ENCODE data around the gene CARHSP1. TPM values are rescaled to one million over a fixed set of nuclear protein-coding genes. Genes with fewer than 3 reads are reported as not detected.

The CARHSP1 gene
- total and polyA plus RNA-seq, 2 donors = 86.7 to 100 TPM

DNA sequence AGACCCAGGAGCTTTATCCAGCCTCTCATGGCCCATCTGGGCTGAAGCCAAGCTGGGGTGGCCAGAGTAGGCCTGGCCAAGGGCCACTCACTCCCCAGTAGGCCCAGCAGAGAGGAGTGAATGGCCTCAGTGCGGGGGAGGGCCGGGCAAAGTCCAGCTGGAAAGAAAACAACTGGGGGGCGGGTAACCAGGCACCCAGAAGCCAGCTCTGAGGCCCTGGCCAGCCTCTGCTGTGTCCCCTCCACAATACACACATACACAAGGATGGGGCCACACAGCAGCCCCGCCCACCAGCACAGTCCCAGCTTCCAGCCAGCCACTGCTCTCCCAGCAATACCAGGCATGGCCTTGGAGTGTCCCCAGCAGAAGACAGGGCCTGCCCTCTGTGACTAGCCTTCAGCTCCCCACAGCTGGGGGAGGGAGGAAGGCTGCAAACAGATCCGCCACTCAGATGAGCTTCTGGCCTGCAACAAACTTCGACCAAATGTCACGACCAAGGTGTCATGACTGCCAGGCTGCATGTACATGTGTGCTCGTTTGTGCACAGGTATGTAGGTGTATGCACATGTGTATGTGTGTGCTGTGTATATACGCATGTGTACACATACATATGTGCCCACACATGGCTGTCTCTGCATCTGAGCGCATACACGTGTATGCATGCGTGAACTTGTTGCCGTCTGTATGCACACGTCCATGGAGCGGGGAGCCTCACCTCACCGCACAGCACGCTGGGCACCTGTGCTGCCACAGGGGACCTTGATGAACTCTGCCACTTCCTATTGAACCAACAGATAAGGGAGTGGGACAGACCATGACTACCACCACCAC, 5.0 kb downstream of the CARHSP1 start:
- Histone ChIP-seq H3K27me3 (ENCODE audit: control insufficient read depth in 2 of 2, insufficient read depth in 1 of 2, low read length in 1 of 2) (no peaks in the 10 kb centered on the region), H3K4me1 (ENCODE audit: control insufficient read depth in 2 of 2, insufficient read depth in 2 of 2, low read length in 2 of 2) (peaks cover 9 to 27% of the 10 kb centered on the region in 2 donors), H3K9me3 (ENCODE audit: control insufficient read depth in 2 of 2, insufficient read depth in 1 of 2, low read length in 1 of 2) (no peaks in the 10 kb centered on the region), H3K36me3 (ENCODE audit: control insufficient read depth in 2 of 2, insufficient read depth in 2 of 2, low read length in 1 of 2) (peaks cover 15 to 33% of the 10 kb centered on the region in 2 donors), H3K4me3 (ENCODE audit: low read length in 2 of 2) (no peak overlapping the region), H3K27ac (ENCODE audit: low read depth in 1 of 2, low read length in 1 of 2) (peak overlapping the region in 1 of 2 donors; percentile 46)
- 95% methylated on average over 17 of the region's 17 CpGs for WGBS
- no peak for DNase-seq (ENCODE audit: low read depth in 6 of 9, low spot score in 9 of 9)

- no peak for DNase-seq (ENCODE audit: low read depth in 6 of 9, low spot score in 9 of 9)
- Histone ChIP-seq H3K27ac (ENCODE audit: low read depth in 1 of 2, low read length in 1 of 2) (no peak overlapping the region), H3K36me3 (ENCODE audit: control insufficient read depth in 2 of 2, insufficient read depth in 2 of 2, low read length in 1 of 2) (peaks cover 23 to 43% of the 10 kb centered on the region in 2 donors), H3K4me1 (ENCODE audit: control insufficient read depth in 2 of 2, insufficient read depth in 2 of 2, low read length in 2 of 2) (peaks cover 9 to 27% of the 10 kb centered on the region in 2 donors), H3K27me3 (ENCODE audit: control insufficient read depth in 2 of 2, insufficient read depth in 1 of 2, low read length in 1 of 2) (no peaks in the 10 kb centered on the region), H3K4me3 (ENCODE audit: low read length in 2 of 2) (no peak overlapping the region), H3K9me3 (ENCODE audit: control insufficient read depth in 2 of 2, insufficient read depth in 1 of 2, low read length in 1 of 2) (no peaks in the 10 kb centered on the region)
- WGBS = 93% methylated on average over 14 of the region's 14 CpGs
Observed at GRCh38 chr16:8862309-8863130, 6.3 kb downstream of the CARHSP1 start.

GRCh38 chr16:8861563-8862308, 7.1 kb downstream of the CARHSP1 start:
- no peak for DNase-seq (ENCODE audit: low read depth in 6 of 9, low spot score in 9 of 9)
- 93% methylated on average over 14 of the region's 14 CpGs for WGBS
- Histone ChIP-seq H3K36me3 (ENCODE audit: control insufficient read depth in 2 of 2, insufficient read depth in 2 of 2, low read length in 1 of 2) (peaks cover 26 to 46% of the 10 kb centered on the region in 2 donors), H3K27me3 (ENCODE audit: control insufficient read depth in 2 of 2, insufficient read depth in 1 of 2, low read length in 1 of 2) (no peaks in the 10 kb centered on the region), H3K9me3 (ENCODE audit: control insufficient read depth in 2 of 2, insufficient read depth in 1 of 2, low read length in 1 of 2) (no peaks in the 10 kb centered on the region), H3K4me3 (ENCODE audit: low read length in 2 of 2) (no peak overlapping the region), H3K27ac (ENCODE audit: low read depth in 1 of 2, low read length in 1 of 2) (peak overlapping the region; percentile 3 to 66), H3K4me1 (ENCODE audit: control insufficient read depth in 2 of 2, insufficient read depth in 2 of 2, low read length in 2 of 2) (peaks cover 8 to 20% of the 10 kb centered on the region in 2 donors)

- Histone ChIP-seq H3K9me3 (ENCODE audit: control insufficient read depth in 2 of 2, insufficient read depth in 1 of 2, low read length in 1 of 2) (no peaks in the 10 kb centered on the region), H3K27ac (ENCODE audit: low read depth in 1 of 2, low read length in 1 of 2) (peak overlapping the region in 1 of 2 donors; percentile 31), H3K27me3 (ENCODE audit: control insufficient read depth in 2 of 2, insufficient read depth in 1 of 2, low read length in 1 of 2) (no peaks in the 10 kb centered on the region), H3K4me1 (ENCODE audit: control insufficient read depth in 2 of 2, insufficient read depth in 2 of 2, low read length in 2 of 2) (peaks cover 4 to 5% of the 10 kb centered on the region in 2 donors), H3K4me3 (ENCODE audit: low read length in 2 of 2) (no peak overlapping the region), H3K36me3 (ENCODE audit: control insufficient read depth in 2 of 2, insufficient read depth in 2 of 2, low read length in 1 of 2) (peaks cover 41 to 61% of the 10 kb centered on the region in 2 donors)
- WGBS = 90% methylated on average over 25 of the region's 25 CpGs
- no peak for DNase-seq (ENCODE audit: low read depth in 6 of 9, low spot score in 9 of 9)
Observed at GRCh38 chr16:8859913-8860881, 8.6 kb downstream of the CARHSP1 start.

DNA sequence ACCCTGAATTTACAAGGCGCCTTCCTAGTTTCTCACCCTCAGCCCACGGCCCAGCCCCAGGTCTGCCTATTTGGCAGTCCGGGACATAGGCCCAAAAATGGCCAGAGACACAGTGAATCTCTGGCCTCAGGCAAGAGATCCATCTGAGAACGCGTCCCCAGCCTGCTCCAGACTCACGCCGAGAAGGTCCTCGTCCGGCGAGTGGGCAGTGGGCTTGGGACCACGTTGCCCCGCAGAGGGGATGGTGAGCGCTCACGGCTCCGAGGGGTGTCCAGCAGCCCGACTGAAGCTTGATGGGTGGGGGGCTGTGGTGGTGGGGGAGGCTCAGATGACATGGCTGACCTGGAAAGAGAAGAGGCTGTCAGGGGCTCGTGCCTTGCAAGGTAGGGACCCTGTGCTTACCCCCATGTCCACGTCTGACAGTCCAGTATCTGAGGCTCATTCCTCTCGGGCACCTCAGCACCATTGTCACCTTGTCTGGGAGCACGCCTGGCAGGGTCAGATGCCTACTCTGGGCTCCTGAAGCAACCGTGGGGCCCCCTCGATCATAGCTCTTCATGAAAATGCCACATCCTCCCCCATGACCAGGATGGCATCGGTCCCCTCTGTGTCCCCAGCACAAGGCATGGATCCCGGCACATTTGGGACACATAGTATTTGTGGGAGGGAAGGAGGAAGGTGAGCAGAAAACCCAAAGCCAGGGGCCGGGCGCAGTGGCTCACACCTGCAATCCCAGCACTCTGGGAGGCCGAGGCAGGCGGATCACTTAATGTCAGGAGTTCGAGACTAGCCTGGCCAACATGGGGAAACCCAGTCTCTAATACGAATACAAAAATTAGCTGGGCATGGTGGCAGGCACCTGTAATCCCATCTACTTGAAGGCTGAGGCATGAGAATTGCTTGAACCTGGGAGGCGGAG, 9.6 kb downstream of the CARHSP1 start:
- Histone ChIP-seq H3K36me3 (ENCODE audit: control insufficient read depth in 2 of 2, insufficient read depth in 2 of 2, low read length in 1 of 2) (peaks cover 50 to 66% of the 10 kb centered on the region in 2 donors), H3K4me1 (ENCODE audit: control insufficient read depth in 2 of 2, insufficient read depth in 2 of 2, low read length in 2 of 2) (no peaks in the 10 kb centered on the region), H3K4me3 (ENCODE audit: low read length in 2 of 2) (no peak overlapping the region), H3K27ac (ENCODE audit: low read depth in 1 of 2, low read length in 1 of 2) (no peak overlapping the region), H3K9me3 (ENCODE audit: control insufficient read depth in 2 of 2, insufficient read depth in 1 of 2, low read length in 1 of 2) (no peaks in the 10 kb centered on the region), H3K27me3 (ENCODE audit: control insufficient read depth in 2 of 2, insufficient read depth in 1 of 2, low read length in 1 of 2) (no peaks in the 10 kb centered on the region)
- 96% methylated on average over 31 of the region's 31 CpGs for WGBS
- DNase-seq (ENCODE audit: low read depth in 6 of 9, low spot score in 9 of 9) = no peak

DNA sequence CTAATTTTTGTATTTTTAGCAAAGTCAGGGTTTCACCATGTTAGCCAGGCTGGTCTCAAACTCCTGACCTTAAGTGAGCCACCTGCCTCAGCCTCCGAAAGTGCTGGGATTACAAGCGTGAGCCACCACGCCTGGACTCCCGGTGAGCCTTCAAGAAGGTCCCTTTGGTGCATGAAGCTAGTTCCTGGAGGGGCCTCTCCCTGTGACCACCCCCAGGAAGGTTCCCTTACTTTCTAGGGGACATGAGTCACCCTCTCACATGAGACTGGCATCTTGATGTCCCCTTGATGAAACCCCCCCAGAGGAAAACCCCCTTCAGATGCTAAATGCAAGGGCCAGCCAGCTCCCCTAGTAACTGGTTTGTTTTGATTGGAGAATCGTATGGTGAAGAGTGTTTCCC, 12.8 kb downstream of the CARHSP1 start:
- peaks cover 55 to 76% of the 10 kb centered on the region in 2 donors for H3K36me3 ChIP-seq (ENCODE audit: control insufficient read depth in 2 of 2, insufficient read depth in 2 of 2, low read length in 1 of 2)
- no peak for DNase-seq (ENCODE audit: low read depth in 6 of 9, low spot score in 9 of 9)
- no peaks in the 10 kb centered on the region for H3K9me3 ChIP-seq (ENCODE audit: control insufficient read depth in 2 of 2, insufficient read depth in 1 of 2, low read length in 1 of 2)
- no peaks in the 10 kb centered on the region for H3K4me1 ChIP-seq (ENCODE audit: control insufficient read depth in 2 of 2, insufficient read depth in 2 of 2, low read length in 2 of 2)
- no peaks in the 10 kb centered on the region for H3K27me3 ChIP-seq (ENCODE audit: control insufficient read depth in 2 of 2, insufficient read depth in 1 of 2, low read length in 1 of 2)
- no peak overlapping the region for H3K27ac ChIP-seq (ENCODE audit: low read depth in 1 of 2, low read length in 1 of 2)
- WGBS = 59% methylated on average over 5 of the region's 5 CpGs
- no peak overlapping the region for H3K4me3 ChIP-seq (ENCODE audit: low read length in 2 of 2)

GRCh38 chr16:8855051-8855786, 13.6 kb downstream of the CARHSP1 start:
- H3K27me3 ChIP-seq (ENCODE audit: control insufficient read depth in 2 of 2, insufficient read depth in 1 of 2, low read length in 1 of 2) = no peaks in the 10 kb centered on the region
- H3K27ac ChIP-seq (ENCODE audit: low read depth in 1 of 2, low read length in 1 of 2) = no peak overlapping the region
- H3K9me3 ChIP-seq (ENCODE audit: control insufficient read depth in 2 of 2, insufficient read depth in 1 of 2, low read length in 1 of 2) = no peaks in the 10 kb centered on the region
- peaks cover 57 to 78% of the 10 kb centered on the region in 2 donors for H3K36me3 ChIP-seq (ENCODE audit: control insufficient read depth in 2 of 2, insufficient read depth in 2 of 2, low read length in 1 of 2)
- 96% methylated on average over 11 of the region's 11 CpGs for WGBS
- no peak overlapping the region for H3K4me3 ChIP-seq (ENCODE audit: low read length in 2 of 2)
- DNase-seq (ENCODE audit: low read depth in 6 of 9, low spot score in 9 of 9) = no peak
- no peaks in the 10 kb centered on the region for H3K4me1 ChIP-seq (ENCODE audit: control insufficient read depth in 2 of 2, insufficient read depth in 2 of 2, low read length in 2 of 2)
